Stimulated activated CD8-positive, alpha-beta memory T cell treated with anti-CD3 and anti-CD28 coated beads, Interleukin-4, amount 100 ng/mL, for 1 hour (primary cell): ENCODE results near the gene SMIM10L1.

Experiments
- DNase-seq, 2 donors: peaks; one replicate each; pipeline ENCODE4 v3.0.0-alpha.2; 2020; ENCODE audit warnings: low read depth in 2 of 2, low spot score in 1 of 2

Gene SMIM10L1

DNA sequence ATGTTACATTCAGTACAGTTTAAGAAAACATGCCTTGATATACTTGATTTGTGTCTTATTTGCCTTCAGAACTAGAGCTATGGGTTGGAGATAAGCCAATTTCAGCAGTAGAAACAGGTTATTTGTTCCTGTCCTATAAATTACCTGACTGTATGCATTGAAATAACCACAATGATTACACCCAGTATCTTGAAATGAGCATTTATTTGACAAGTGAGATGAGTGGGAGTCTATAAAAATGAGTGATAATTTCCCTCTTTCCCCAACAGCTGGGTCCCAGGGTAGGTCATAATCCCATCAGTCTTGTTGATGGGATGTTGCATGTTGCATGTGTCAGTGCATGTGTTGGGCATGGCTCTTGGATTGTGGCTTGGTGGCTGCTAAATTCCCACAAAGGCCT lies 12.0 kb downstream of the SMIM10L1 start:
- no peak for DNase-seq

DNA sequence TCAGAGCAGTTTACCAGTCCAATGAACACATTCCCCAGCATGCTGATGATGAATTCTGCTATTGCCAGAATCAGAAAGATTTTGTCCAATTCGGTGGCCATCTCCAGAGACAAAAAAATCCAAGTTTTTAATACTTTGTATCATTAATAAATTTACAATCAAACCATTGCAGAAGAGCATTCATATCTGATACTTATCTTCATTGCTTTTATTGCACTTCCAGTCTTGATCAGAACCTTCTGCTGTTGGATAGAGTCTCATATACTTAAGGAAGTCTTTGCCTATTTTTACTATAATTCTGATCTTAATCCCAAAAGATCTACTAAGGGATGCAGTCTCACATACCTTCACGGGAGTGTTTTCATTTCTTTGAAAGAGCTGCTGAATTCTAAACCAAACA lies 15.8 kb downstream of the SMIM10L1 start, which contains the start of gene TAS2R42:
Gene TAS2R42, minus strand, starts transcription at position 101 of the 400 bp plus-strand sequence. Its CDS starts 0 bp downstream, at position 101.
- DNase-seq: no peak

DNA sequence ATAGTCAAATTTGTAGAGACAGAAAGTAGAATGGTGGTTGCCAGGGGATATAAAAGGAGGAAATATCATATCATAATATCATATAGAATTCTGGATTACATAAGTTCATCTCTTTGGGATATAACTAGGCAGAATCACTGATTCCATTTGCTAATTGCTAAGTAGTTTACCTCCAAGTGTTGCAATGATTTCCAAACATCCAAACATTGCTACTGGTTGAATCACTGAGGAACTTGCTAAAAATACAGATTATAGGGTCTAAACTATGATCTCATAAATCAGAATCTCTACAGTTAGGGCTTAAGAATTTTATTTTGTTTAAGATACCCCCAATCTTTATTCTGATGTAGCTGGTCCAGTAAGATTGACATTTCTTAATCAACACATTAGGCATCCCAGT lies 31.8 kb downstream of the SMIM10L1 start:
- no peak for DNase-seq

DNA sequence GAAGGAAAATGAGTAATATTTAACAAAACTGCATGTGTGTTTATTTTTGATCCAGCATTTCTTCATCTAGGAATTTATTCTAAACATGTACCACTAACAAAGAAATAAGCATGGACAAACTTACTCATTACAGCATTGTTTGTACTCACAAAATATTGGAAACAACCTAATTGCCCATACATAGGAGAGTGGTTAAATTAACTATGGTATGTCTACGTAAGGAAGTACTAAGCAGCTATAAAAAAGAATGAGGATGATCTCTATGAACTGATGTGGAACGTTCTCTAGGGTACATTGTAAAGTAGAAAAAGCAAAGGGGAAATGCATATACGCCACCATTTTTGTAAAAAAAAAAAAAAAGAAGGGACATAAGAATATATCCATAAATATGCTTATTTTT lies 33.2 kb downstream of the SMIM10L1 start:
- no peak for DNase-seq

DNA sequence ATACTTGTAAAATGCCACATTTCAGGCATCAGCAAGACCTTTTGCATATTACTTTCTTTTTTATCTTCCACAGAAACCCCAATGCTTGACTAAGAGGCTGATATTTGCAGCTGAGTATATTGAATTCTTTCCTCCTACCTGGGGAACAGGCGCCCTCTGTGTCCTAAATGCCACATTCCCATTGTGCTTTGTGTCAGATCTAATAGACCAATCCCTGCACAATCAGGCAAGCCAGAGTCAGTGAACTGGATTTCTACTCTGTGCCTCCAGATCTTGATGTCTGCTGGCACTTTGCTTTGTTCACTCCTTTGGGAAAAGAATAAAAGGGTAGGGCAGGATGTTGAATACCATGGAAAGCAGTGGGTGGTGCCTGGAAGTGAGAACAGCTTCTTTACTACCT lies 38.1 kb downstream of the SMIM10L1 start:
- no peak for DNase-seq
